Measurements from ENCODE around the gene CRABP2.

The CRABP2 gene

DNA sequence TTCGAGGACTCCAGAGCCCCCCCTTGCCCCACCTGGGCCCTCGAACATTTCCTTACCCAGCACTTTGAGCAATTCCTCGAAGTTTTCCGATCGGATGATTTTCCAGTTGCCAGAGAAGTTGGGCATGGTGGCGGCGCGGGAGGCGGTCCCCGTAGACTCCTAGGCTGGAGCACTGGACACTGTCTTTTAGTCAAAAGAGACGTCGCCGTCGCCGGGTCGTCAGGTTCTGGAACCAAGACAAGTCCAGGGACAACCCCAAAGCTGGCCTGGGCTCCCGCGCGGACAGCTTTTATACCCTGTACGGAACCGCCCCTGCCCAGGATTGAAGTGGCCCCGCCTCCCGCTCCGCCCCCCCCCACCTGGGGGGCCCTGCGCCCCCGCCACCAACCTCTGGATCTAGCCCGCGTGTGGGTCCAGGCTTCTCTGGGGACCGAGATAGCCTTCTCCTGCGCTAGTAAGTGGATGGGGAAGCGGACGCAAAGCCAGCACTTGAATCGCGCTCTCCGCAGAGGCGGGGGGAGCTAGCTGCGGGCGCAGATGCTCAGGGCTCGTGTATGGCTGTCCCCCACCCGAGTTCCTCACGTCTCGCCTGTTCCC is at the start of gene CRABP2:
Gene CRABP2 (minus strand): TSS at position 263 of the 597 bp plus-strand sequence. CDS start 137 bp downstream, at position 126.
- H3K4me1 ChIP-seq (ENCODE audit: insufficient read depth, low read length), result peaks cover 36% of the 10 kb centered on the region
- H3K36me3 ChIP-seq (ENCODE audit: insufficient read depth, low read length), result no peaks in the 10 kb centered on the region
- no peaks in the 10 kb centered on the region for H3K9me3 ChIP-seq (ENCODE audit: control insufficient read depth, insufficient read depth, low read length)
- peak within 1 kb of the TSS; percentile 72 for H3K9ac ChIP-seq (ENCODE audit: low read depth, low read length)

DNA sequence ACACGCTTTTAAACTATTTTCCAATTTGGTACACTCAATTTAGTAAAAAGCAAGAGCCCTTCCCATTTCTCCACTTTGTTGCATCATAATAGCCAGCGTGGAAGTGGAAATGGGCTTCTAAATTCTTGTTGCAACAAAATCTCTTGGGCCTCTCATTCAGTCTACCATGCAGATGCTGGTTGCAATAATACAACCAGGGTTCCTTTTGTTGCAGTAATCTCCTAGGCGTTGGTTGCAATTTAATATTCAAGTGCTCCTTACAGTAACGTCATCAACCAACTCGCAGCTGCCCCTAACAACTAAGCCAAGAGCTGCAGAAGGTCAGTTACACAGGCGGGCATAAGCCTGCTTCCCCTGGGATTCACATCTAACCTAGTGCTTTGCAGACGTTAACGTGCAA is 48.8 kb upstream of the CRABP2 start:
- H3K9ac ChIP-seq (ENCODE audit: low read depth, low read length), result no peak overlapping the region
- no peaks in the 10 kb centered on the region for H3K36me3 ChIP-seq (ENCODE audit: insufficient read depth, low read length)
- H3K9me3 ChIP-seq (ENCODE audit: control insufficient read depth, insufficient read depth, low read length), result no peaks in the 10 kb centered on the region
- H3K4me1 ChIP-seq (ENCODE audit: insufficient read depth, low read length), result peaks cover 13% of the 10 kb centered on the region; the same call in 1 of the 2 replicates

DNA sequence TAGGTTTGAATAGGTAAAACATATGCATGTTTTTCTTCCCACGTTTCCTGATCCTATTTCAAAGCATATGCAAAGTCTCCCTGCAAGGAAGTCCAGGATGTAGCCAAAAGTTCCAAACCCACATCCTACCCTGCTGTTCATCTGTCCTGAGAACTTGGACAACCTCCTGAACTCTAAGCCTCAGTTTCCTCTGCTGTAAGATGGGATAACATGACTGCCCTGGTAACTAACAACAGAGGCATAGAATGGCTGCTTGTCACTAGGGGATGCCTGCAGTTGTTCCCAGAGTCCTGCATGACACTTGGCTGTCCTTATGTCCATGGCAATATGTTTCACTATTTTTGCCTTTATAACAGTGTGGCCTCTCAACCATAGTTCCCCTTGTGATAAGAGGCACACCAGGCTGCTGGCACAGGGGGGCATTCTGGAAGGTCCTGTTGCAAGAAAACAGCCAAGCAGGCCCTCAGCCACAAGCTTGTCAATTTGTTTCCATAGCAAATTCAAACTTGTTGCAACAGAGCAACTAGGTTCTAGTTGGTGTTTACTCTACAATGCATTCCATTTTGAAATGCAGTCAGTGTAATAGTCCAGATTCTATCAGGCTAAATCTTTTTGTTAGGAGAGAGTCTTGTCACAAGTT is 47.6 kb upstream of the CRABP2 start:
- peak overlapping the region; percentile 76 for H3K9ac ChIP-seq (ENCODE audit: low read depth, low read length)
- no peaks in the 10 kb centered on the region for H3K36me3 ChIP-seq (ENCODE audit: insufficient read depth, low read length)
- H3K4me1 ChIP-seq (ENCODE audit: insufficient read depth, low read length), result peaks cover 25% of the 10 kb centered on the region
- no peaks in the 10 kb centered on the region for H3K9me3 ChIP-seq (ENCODE audit: control insufficient read depth, insufficient read depth, low read length)

DNA sequence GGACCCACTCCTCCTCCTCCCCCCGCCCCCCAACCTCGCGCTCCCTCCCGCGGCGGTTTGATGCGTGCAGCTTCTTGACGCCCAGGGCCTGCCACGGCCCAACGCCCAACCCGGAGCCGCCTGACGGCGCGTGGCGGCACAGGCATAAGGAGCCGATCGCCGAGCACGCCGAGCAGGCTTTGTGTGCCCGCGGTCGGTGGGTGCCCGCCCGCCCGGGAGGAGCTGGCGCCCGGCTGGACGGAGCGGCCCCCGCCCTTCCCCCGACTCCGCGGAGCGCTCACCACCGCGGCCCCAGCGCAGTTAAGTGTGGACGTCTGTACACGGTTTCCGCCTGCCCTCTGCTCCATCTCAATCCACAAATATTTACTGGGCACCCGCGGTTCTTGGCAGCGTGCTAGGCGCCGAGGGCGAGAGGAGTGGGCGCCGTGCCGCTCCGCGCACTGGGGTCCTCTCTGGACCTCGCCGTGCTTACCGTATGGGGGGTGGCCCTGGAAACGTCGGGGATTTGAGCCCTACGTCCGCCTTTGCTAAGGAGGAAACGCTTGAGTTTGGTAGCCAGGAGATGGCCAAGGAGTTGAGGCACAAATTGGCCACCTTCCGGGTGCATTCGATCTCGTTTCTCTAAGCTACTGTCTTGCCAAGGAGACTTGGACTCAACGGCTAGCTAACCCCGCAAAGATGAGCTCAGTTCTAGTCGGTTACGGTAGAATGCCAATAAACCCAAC is 46.5 kb upstream of the CRABP2 start:
- Histone ChIP-seq H3K9me3 (ENCODE audit: control insufficient read depth, insufficient read depth, low read length) (no peaks in the 10 kb centered on the region), H3K36me3 (ENCODE audit: insufficient read depth, low read length) (no peaks in the 10 kb centered on the region), H3K9ac (ENCODE audit: low read depth, low read length) (peak overlapping the region; percentile 76), H3K4me1 (ENCODE audit: insufficient read depth, low read length) (peaks cover 31% of the 10 kb centered on the region)

DNA sequence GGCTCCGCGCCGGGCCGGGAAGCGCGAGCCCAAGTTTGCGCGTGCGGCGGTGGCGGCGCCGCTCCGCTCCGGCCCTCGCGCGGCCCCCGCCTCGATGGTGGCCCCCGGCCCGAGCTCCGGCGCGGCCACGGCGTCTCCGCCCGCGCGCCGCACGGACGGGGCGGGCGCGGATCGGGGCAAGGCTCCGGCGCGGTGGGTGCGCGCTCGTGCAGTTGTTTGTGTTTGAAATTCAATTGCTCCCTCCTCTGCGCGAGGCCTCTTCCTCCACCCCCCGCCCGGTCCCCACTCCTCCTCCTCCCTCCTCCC is 46.0 kb upstream of the CRABP2 start, which contains the start of gene HDGF:
Gene HDGF (minus strand): TSS at position 225 of the 306 bp plus-strand sequence. CDS start 246 bp downstream, outside the sequence.
- H3K36me3 ChIP-seq (ENCODE audit: insufficient read depth, low read length), result no peaks in the 10 kb centered on the region
- peak within 1 kb of the TSS; percentile 76 for H3K9ac ChIP-seq (ENCODE audit: low read depth, low read length)
- H3K4me1 ChIP-seq (ENCODE audit: insufficient read depth, low read length), result peaks cover 31% of the 10 kb centered on the region

DNA sequence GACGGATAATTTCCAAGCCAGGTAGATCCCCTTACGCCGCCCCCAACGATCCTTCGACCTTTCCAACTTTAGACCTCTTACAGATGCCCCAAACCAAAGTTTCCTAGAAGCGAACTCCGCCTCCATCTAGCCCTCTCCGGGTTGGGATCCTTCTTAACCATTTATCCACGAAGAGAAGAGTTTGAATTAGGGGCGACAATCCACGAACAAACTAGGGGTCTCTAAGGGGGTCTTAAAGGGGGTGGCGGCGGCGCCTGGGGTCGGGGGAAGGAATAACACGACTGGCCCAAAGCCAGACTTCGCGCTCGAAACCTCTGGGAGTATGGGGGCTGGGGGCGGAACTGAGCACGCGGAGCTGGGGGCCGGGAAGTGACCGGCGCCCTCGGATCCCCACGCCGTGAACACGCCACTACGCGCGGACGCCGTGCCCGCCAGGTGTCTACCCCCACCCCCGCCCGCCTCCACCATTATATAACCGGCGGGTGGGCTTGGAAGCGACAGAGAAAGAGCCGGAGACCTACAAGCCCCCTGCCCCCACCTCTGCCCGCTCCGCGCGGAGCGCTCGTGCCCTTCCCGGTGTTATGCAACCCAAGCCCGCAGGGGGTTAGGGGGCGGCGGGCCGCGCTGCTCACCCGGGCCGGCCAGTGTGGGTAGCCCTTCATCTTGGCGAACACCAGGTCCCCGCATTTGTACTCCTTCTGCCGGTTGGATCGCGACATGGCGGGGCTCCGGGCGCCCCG is 45.5 kb upstream of the CRABP2 start:
- peak overlapping the region; percentile 76 for H3K9ac ChIP-seq (ENCODE audit: low read depth, low read length)
- H3K36me3 ChIP-seq (ENCODE audit: insufficient read depth, low read length), result no peaks in the 10 kb centered on the region
- H3K4me1 ChIP-seq (ENCODE audit: insufficient read depth, low read length), result peaks cover 36% of the 10 kb centered on the region
- no peaks in the 10 kb centered on the region for H3K9me3 ChIP-seq (ENCODE audit: control insufficient read depth, insufficient read depth, low read length)

More for the DNA sequence above, 46.0 kb upstream of the CRABP2 start, which contains the start of gene HDGF:
- H3K9me3 ChIP-seq (ENCODE audit: control insufficient read depth, insufficient read depth, low read length), result no peaks in the 10 kb centered on the region

DNA sequence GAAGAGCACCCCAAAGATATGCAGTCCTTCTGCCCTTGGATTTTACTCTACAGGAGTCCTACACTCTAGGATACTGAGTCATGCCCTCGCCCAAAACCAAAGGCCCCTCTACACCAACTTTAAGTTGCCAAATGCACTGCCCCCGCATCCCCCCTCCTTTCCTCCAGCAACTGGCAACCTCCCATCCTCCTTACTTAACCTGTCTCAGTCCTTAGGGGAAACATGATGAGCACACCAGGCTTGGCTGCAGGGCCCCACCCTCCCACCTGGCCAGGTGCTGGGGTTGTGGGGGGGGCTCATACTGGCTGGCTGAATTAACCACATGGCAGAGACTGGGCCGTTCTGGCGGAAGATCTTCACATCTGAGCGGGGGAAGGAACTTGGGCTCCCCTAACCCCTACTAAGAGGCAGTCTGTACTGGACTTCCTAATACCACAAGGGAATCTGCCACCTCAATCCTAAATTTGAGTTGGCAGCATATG is 44.8 kb upstream of the CRABP2 start:
- Histone ChIP-seq H3K4me1 (ENCODE audit: insufficient read depth, low read length) (peaks cover 42% of the 10 kb centered on the region), H3K9ac (ENCODE audit: low read depth, low read length) (peak overlapping the region; percentile 76), H3K36me3 (ENCODE audit: insufficient read depth, low read length) (no peaks in the 10 kb centered on the region)

DNA sequence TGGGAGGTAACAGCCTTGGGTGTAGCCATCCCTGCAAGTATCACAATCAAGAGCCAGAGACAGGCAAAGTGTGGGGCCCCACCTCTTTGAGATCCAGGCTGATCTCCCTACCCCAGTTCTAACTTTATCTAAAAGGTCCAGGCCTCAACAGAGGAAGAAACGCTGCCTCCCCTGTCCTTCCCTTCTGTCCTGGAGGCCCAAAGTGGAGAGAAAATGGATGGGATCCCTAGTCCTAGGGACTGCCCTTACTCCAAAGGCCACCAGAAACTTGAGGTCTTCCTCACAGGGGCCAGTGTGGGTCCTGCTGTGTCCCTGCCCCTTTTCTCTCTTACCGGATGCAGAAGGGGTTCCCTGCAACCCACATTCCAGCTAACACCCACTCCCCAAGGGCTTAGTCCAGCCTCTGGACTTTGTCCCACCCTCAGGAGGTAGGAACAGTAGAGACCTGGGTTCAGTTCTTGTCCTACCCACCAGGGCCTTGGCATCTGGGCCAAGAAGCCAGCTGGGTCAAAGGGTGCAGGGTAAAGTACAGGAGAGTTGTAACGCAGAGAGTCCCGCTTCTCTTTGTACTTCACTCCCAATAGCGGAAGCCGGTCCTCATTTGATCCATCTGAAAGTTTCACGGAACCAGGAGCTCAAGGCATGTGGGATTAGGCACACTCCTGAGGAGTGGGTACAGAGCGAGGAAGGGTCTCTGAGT is 44.2 kb upstream of the CRABP2 start:
- Histone ChIP-seq H3K4me1 (ENCODE audit: insufficient read depth, low read length) (peaks cover 47% of the 10 kb centered on the region), H3K9me3 (ENCODE audit: control insufficient read depth, insufficient read depth, low read length) (no peaks in the 10 kb centered on the region), H3K9ac (ENCODE audit: low read depth, low read length) (peak overlapping the region; percentile 76; the same call in 1 of the 2 replicates), H3K36me3 (ENCODE audit: insufficient read depth, low read length) (no peaks in the 10 kb centered on the region)

More for the DNA sequence above, 44.8 kb upstream of the CRABP2 start:
- no peaks in the 10 kb centered on the region for H3K9me3 ChIP-seq (ENCODE audit: control insufficient read depth, insufficient read depth, low read length)

DNA sequence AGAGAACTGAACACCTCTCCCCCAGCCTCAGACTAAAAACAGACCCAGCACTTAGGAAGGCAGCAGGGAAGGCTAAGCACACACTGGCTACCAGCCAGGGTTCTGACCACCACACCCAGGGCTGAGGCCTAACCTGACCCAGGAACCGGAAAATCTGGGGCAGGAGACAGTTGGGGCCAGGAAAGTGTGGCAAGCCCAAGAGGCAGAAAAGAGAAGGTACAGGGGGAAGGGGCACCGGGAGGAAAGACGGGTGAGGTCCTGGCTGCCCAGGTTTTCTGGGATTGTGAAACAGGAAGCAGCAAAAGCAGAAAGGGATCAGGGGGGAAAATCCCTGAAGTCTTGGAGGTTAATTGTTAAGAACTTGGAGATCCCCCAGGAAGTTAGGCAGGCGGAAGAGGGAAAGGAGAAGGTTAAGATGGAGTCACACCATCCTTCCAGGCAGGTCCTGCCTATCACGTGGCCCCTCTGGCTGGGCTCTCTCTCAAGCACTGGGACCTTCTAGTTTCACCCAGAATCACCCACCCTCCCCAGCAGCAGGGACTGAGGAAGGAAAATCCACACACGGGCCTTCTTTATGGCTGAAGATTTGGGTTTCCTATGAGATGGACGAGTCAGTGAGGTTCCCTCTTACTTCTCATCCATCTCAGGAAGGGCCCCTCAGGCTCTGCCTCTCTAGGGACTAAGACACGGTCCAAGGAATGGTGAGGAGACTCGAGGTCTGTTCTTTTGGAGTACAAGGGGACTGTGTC is 43.5 kb upstream of the CRABP2 start:
- H3K4me1 ChIP-seq (ENCODE audit: insufficient read depth, low read length), result peaks cover 47% of the 10 kb centered on the region
- no peaks in the 10 kb centered on the region for H3K9me3 ChIP-seq (ENCODE audit: control insufficient read depth, insufficient read depth, low read length)
- no peaks in the 10 kb centered on the region for H3K36me3 ChIP-seq (ENCODE audit: insufficient read depth, low read length)
- H3K9ac ChIP-seq (ENCODE audit: low read depth, low read length), result no peak overlapping the region; the same call in 1 of the 2 replicates

DNA sequence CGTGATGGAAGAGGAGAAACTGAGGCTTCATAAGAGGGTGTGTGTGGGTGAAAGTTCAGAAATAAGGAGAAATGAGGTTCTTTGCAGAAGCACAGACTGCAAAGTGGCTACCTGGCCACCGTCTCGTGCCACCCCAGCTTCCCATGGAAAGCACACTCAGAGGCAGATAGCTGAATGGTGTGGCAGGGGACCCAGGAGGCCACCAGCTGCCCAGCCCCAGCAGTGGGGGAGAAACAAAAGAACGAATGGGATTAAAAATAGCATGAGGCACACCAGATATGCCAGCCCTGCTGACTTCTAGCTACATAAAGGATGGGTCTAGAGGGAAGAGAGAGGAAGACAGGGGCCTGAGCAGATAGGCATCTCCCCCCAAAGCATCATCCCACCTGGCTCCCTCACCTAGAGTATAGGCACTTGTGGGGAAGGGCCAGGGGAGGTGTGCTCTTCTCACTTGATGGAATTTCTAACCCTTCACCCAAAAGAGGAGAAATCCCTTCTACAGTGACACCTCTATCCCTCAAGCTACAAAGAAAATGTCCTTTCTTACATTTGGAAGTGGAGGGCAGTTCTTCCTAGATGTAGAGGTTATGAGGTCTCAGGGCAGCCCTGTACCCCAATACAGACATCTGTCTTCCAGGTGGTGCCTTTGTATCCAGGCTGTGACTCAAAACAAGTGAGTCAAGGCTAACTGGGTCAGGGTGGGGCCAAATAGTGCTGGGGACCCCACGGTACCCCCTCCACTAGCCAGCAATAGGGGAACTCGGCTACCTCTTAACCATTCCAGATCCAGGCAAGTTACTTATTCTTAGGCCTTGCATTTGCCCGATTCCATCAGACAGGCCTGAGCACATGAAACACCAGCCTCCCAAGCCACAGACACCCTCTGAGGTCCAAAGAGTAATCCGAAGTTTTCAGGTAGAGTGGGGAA is 42.6 kb upstream of the CRABP2 start:
- Histone ChIP-seq H3K9ac (ENCODE audit: low read depth, low read length) (peak overlapping the region; percentile 53), H3K4me1 (ENCODE audit: insufficient read depth, low read length) (peaks cover 45% of the 10 kb centered on the region), H3K36me3 (ENCODE audit: insufficient read depth, low read length) (no peaks in the 10 kb centered on the region; the same call in 1 of the 2 replicates), H3K9me3 (ENCODE audit: control insufficient read depth, insufficient read depth, low read length) (no peaks in the 10 kb centered on the region)

DNA sequence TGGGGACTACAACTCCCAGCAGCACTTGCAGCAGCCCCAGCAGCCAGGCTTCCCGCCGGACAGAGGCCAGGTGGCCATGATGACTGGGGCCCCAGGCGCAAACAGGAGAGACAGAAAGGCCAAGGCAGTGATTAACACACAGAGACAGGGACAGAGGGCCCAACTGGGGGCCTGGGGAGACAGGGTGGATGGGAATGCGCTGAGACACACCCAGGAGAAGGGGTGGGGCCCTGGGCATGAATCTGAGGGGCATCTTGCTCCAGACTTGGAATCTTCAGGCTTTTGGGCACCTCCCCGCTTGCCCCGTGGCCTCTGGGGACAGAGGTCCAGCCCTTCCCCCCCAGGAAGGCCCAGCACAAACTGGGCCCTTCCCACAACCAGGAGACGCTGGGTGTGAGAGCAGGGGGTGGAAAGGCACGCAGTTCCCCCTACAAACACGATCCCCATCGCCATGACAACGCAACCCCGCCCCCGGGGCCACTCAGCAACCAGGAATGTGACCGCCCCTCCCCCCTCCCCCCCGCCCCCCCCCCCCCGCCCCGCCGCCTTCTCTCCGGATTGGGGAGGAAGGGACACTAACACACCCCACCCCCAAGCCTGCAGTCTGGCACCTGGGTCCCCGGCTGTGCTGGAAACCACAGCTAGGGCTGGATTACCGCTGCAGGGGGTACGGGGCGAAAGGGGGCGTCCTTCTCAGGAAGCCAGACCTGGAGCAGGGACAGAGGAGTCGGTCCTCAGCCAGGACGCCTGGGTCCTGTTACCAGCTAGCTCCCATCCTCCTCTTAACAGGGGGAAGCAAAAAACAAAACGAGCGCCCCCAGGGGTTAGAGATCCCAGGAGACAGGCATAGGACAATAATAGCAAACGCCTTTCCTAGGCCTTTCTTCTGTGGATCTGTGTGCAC is 41.6 kb upstream of the CRABP2 start:
- H3K9ac ChIP-seq (ENCODE audit: low read depth, low read length), result peak overlapping the region; percentile 97
- peaks cover 41% of the 10 kb centered on the region for H3K4me1 ChIP-seq (ENCODE audit: insufficient read depth, low read length)
- H3K9me3 ChIP-seq (ENCODE audit: control insufficient read depth, insufficient read depth, low read length), result no peaks in the 10 kb centered on the region
- no peaks in the 10 kb centered on the region; the same call in 1 of the 2 replicates for H3K36me3 ChIP-seq (ENCODE audit: insufficient read depth, low read length)

DNA sequence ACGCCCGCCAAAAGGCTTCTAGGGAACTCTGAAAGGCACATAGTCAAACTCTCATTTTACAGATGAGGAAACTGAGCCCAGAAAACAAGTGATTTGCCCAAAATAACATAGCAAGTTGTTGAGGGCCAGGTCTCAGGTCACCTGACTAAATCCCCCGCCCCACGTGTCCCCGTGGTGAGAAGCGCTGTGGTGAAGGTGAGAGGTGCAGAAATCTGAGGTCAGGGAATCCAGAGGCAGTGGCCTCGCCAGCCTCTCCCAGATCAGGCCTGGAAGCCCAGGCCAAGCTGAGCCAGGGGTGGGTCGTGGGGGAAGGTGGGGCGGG is 41.0 kb upstream of the CRABP2 start:
- H3K4me1 ChIP-seq (ENCODE audit: insufficient read depth, low read length), result peaks cover 44% of the 10 kb centered on the region
- no peaks in the 10 kb centered on the region for H3K9me3 ChIP-seq (ENCODE audit: control insufficient read depth, insufficient read depth, low read length)
- H3K9ac ChIP-seq (ENCODE audit: low read depth, low read length), result peak overlapping the region; percentile 97
- H3K36me3 ChIP-seq (ENCODE audit: insufficient read depth, low read length), result no peaks in the 10 kb centered on the region; the same call in 1 of the 2 replicates

All from ES-I3 (cell line).